WERI-Rb-1 (cell line): Measurements from ENCODE around the gene BCKDHB.
A peak's percentile ranks its signal among the peaks of the same experiment; 100 is the strongest.

ENCODE experiments used
- DNase-seq: peaks from one replicate; pipeline ENCODE4 v3.0.0-alpha.2; 2020
- H3K27ac ChIP-seq: fragments of 250-450 bp; sonication (Bioruptor Pico); 2 replicates; pipeline ENCODE4 v1.5.1; 2020; ENCODE audit warnings: mild to moderate bottlenecking, moderate library complexity
- H3K27me3 ChIP-seq: fragments of 250-450 bp; sonication (Bioruptor Pico); 2 replicates; pipeline ENCODE4 v1.5.1; 2021; ENCODE audit warnings: mild to moderate bottlenecking, low read depth, moderate library complexity; ENCODE audit not compliant: insufficient read depth, severe bottlenecking
- H3K36me3 ChIP-seq: fragments of 250-450 bp; sonication (Bioruptor Pico); 2 replicates; pipeline ENCODE4 v1.5.1; 2020; ENCODE audit warnings: mild to moderate bottlenecking, moderate library complexity
- H3K4me3 ChIP-seq: 2 replicates; pipeline ENCODE4 v1.5.1; 2011; ENCODE audit warnings: low read depth, mild to moderate bottlenecking, control low read depth, low read length
- H3K9me3 ChIP-seq: fragments of 250-450 bp; sonication (Bioruptor Pico); 2 replicates; pipeline ENCODE4 v1.5.1; 2021; ENCODE audit warnings: mild to moderate bottlenecking, moderate library complexity; ENCODE audit not compliant: severe bottlenecking
- TF ChIP-seq, protein P1 (sequence below): IDR thresholded peaks from 2 replicates; pipeline ENCODE4 v1.5.1; 2011; ENCODE audit warnings: low read depth, mild to moderate bottlenecking, control low read depth, inconsistent platforms, low read length

Gene BCKDHB

DNA sequence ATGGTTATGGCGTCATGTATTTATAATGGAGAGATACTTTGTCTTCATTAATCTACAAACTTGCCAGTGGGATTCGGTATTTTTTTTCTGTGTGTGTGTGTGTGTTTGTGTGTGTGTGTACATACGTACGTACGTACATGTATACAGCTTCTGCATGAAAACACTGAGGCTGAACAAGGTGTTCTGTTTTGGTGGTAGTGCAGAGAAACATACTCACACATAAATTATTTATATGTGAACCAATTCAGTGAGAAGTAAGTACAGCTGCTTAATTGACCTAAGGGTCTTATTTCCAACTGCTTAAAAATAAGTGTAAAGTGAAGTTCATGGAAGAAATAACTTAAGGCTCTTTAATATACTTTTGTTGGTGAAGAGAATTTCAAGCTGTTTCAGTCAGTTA lies 234.2 kb downstream of the BCKDHB start:
- H3K9me3 ChIP-seq = no peaks in the 10 kb centered on the region
- DNase-seq = no peak
- TF ChIP-seq, protein P1, sequence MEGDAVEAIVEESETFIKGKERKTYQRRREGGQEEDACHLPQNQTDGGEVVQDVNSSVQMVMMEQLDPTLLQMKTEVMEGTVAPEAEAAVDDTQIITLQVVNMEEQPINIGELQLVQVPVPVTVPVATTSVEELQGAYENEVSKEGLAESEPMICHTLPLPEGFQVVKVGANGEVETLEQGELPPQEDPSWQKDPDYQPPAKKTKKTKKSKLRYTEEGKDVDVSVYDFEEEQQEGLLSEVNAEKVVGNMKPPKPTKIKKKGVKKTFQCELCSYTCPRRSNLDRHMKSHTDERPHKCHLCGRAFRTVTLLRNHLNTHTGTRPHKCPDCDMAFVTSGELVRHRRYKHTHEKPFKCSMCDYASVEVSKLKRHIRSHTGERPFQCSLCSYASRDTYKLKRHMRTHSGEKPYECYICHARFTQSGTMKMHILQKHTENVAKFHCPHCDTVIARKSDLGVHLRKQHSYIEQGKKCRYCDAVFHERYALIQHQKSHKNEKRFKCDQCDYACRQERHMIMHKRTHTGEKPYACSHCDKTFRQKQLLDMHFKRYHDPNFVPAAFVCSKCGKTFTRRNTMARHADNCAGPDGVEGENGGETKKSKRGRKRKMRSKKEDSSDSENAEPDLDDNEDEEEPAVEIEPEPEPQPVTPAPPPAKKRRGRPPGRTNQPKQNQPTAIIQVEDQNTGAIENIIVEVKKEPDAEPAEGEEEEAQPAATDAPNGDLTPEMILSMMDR = no peak
- H3K27ac ChIP-seq = peak overlapping the region; percentile 44
- no peaks in the 10 kb centered on the region for H3K27me3 ChIP-seq
- H3K36me3 ChIP-seq = no peaks in the 10 kb centered on the region
- 0 out of 2 replicates have a peak overlapping the region, but pooled peaks have one; percentile 3 for H3K4me3 ChIP-seq

- DNase-seq = no peak
- Histone ChIP-seq H3K36me3 (no peaks in the 10 kb centered on the region), H3K27me3 (no peaks in the 10 kb centered on the region), H3K4me3 (no peak overlapping the region), H3K9me3 (no peaks in the 10 kb centered on the region), H3K27ac (peak overlapping the region; percentile 44)
- TF ChIP-seq, protein P1 = no peak
Observed at GRCh38 chr6:80341330-80341729, 234.9 kb downstream of the BCKDHB start.

GRCh38 chr6:80343511-80343910 lies 237.0 kb downstream of the BCKDHB start:
- Histone ChIP-seq H3K27me3 (no peaks in the 10 kb centered on the region), H3K9me3 (no peaks in the 10 kb centered on the region), H3K27ac (no peak overlapping the region), H3K36me3 (no peaks in the 10 kb centered on the region), H3K4me3 (no peak overlapping the region)
- TF ChIP-seq, protein P1 = no peak
- no peak for DNase-seq

- no peak overlapping the region for H3K27ac ChIP-seq
- H3K27me3 ChIP-seq = no peaks in the 10 kb centered on the region
- no peaks in the 10 kb centered on the region for H3K9me3 ChIP-seq
- TF ChIP-seq, protein P1 = no peak
- no peak for DNase-seq
- H3K4me3 ChIP-seq = no peak overlapping the region
- H3K36me3 ChIP-seq = no peaks in the 10 kb centered on the region
Observed at GRCh38 chr6:80347101-80347500, 240.6 kb downstream of the BCKDHB start.

DNA sequence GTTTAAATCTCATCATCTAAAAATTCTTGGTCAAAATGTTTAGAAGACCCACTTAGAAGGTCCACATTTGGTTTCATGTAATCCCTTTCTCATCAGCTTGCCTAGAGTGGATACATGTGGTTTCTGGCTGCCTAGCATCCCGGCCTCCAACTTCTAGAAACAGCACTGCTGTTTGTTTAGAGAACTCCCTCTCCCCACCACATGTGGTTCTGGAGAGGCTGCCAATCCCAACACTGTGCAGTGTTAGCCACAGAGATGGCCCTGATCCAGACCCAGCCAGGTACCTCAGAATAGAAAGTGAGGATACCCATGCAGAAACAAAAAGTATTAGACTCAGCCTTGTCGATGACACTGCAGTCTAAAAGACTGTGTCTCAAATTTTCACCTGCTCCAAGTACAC lies 241.8 kb downstream of the BCKDHB start:
- Histone ChIP-seq H3K9me3 (no peaks in the 10 kb centered on the region), H3K27ac (no peak overlapping the region), H3K36me3 (no peaks in the 10 kb centered on the region), H3K27me3 (no peaks in the 10 kb centered on the region), H3K4me3 (no peak overlapping the region)
- TF ChIP-seq, protein P1 = no peak
- DNase-seq = no peak

DNA sequence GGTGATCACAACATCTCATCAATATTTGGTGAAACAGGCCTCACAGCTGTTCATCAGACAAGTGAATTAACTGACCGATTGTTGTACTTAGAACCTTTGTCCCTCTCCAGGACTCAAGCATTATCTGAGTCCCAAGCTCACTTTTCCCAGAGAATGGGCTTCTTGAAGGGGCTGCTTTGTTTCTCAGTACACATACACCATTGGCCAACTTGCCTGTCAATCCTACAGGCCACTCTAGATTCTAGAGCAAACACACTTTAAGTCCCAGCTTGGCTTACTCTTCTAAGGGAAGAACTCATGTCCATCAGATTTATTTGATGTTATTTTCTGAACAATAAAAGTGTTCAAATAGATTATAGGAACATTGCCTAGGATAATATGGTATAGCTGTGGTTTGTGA lies 249.5 kb downstream of the BCKDHB start:
- Histone ChIP-seq H3K27ac (no peak overlapping the region), H3K9me3 (no peaks in the 10 kb centered on the region), H3K27me3 (no peaks in the 10 kb centered on the region), H3K4me3 (no peak overlapping the region), H3K36me3 (no peaks in the 10 kb centered on the region)
- no peak for DNase-seq
- TF ChIP-seq, protein P1 = no peak
